Right lobe of liver (tissue), 6 donors: ENCODE measurements around the gene BEGAIN. TPM values are rescaled to one million over a fixed set of nuclear protein-coding genes. Genes with fewer than 3 reads are reported as not detected.
"Not testable (repeated sequence)": the region's sequence is repeated elsewhere in the genome, so short reads cannot be mapped to it uniquely, and the experiment has no call there.

Source experiments
- ATAC-seq, 4 donors: fragments of 200-7000 bp; cut with Tn5 transposase; one replicate each; pipeline ENCODE4 v1.9.1; 2020; ENCODE audit warnings: mild to moderate bottlenecking in 4 of 4, moderate library complexity in 4 of 4
- DNase-seq, 3 donors: peaks; one replicate each; pipeline ENCODE4 v3.0.0-alpha.2; 2020
- H3K27ac ChIP-seq, 3 donors: fragments of 200-600 bp; one replicate each; pipeline ENCODE4 v1.8.0; 2022
- H3K27me3 ChIP-seq, 2 donors: fragments of 200-600 bp; one replicate each; pipeline ENCODE4 v1.8.0; 2022
- H3K36me3 ChIP-seq, 4 donors: fragments of 200-600 bp; sonication (generic) in 1 of 4; one replicate each; pipeline versions ENCODE4 v1.5.1 to v1.8.0; 2017 to 2022; ENCODE audit warnings: control low read depth in 1 of 4
- H3K4me1 ChIP-seq, 4 donors: fragments of 200-600 bp; sonication (generic) in 1 of 4; one replicate each; pipeline versions ENCODE4 v1.5.1 to v1.8.0; 2017 to 2022; ENCODE audit warnings: control low read depth in 1 of 4
- H3K4me3 ChIP-seq, 3 donors: fragments of 200-600 bp; one replicate each; pipeline ENCODE4 v1.8.0; 2022
- H3K9me3 ChIP-seq, 4 donors: fragments of 200-600 bp; sonication (generic) in 1 of 4; one replicate each; pipeline versions ENCODE4 v1.5.1 to v1.8.0; 2017 to 2022; ENCODE audit warnings: control low read depth in 1 of 4
- POLR2A ChIP-seq: fragments of 450-650 bp; IDR thresholded peaks from one replicate; pipeline ENCODE4 v1.6.1; 2017; ENCODE audit warnings: antibody characterized with exemption, mild to moderate bottlenecking
- WGBS: methylation state at CpG from one replicate; pipeline ENCODE4 v1.1.6; 2018; ENCODE audit warnings: low coverage, low lambda C conversion rate; ENCODE audit not compliant: insufficient coverage; ENCODE audit errors: missing lambda C conversion rate; 5-methylcytosine and 5-hydroxymethylcytosine counted together
- intact Hi-C, 2 donors: fragments of 100-400 bp; cut with DNase I; formaldehyde crosslinking; loops; one replicate each; pipeline versions ENCODE4 v1.11.2 to v1.14.1; 2022
- total RNA-seq, 6 experiments: library from RNA; depleted of rRNA in 2 of 6; stranded (reverse); fragments of >200 nt in 2 of 6; fragmentation: NEBNext Ultra II Directional in 3 of 6; extraction: Animal tissue kit (Norgen Biotek cat#: 25700) in 3 of 6; gene quantifications; one replicate each; pipeline versions ENCODE4 v1.1.0 to v1.2.4, GENCODE V29; 2016 to 2023
- TF ChIP-seq, protein P1 (sequence below), 4 donors: fragments of 200-600 bp in 3 of 4; fragments of 450-650 bp in 1 of 4; IDR thresholded peaks; one replicate each; pipeline versions ENCODE4 v1.5.1 to v1.8.0; 2016 to 2022; ENCODE audit warnings: antibody characterized with exemption in 4 of 4, mild to moderate bottlenecking in 2 of 4
- donor health status: DM: no; HTN: yes; CAD: no.
- donor health status: DM: no; HTN: no; CAD: no.
- donor health status: DM: no; HTN: no; CAD: no.
- donor health status: DM: no; HTN: yes; CAD: no.
- donor health status: DM: no; HTN: yes; CAD: no.

BEGAIN gene
- total RNA-seq, 6 experiments from 2014 or later, result 0.12 to 0.61 (median 0.34) TPM

DNA sequence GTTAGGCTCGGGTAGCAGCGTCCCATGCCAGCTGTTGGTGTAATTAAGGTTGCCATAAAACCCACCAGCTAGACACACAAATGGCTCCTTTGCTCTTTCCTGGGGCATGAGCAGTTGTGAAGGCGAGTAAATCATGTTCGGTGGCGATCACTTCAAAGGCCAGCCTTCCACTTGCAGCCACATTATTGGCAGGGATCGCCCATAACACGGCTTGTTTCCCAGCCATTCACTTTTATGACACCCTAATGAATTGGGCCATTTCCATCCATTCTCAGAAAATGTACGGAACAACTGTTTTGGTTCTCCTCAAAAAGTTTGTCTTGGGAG, 63.4 kb downstream of the BEGAIN start:
- ATAC-seq (no peak), DNase-seq (no peak)
- no peak for TF ChIP-seq POLR2A
- TF ChIP-seq, protein P1, sequence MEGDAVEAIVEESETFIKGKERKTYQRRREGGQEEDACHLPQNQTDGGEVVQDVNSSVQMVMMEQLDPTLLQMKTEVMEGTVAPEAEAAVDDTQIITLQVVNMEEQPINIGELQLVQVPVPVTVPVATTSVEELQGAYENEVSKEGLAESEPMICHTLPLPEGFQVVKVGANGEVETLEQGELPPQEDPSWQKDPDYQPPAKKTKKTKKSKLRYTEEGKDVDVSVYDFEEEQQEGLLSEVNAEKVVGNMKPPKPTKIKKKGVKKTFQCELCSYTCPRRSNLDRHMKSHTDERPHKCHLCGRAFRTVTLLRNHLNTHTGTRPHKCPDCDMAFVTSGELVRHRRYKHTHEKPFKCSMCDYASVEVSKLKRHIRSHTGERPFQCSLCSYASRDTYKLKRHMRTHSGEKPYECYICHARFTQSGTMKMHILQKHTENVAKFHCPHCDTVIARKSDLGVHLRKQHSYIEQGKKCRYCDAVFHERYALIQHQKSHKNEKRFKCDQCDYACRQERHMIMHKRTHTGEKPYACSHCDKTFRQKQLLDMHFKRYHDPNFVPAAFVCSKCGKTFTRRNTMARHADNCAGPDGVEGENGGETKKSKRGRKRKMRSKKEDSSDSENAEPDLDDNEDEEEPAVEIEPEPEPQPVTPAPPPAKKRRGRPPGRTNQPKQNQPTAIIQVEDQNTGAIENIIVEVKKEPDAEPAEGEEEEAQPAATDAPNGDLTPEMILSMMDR (IDR thresholded peaks at IDR 0.05), result no peak
- Histone ChIP-seq H3K4me1 (no peaks in the 10 kb centered on the region), H3K9me3 (no peaks in the 10 kb centered on the region), H3K4me3 (no peak overlapping the region), H3K36me3 (peaks cover 0 to 4% (median 1%) of the 10 kb centered on the region in 4 donors), H3K27me3 (no peaks in the 10 kb centered on the region), H3K27ac (no peak overlapping the region)
- 100% methylated on average over 1 of the region's 8 CpGs for WGBS
- intact Hi-C loops, result no loop called here

DNA sequence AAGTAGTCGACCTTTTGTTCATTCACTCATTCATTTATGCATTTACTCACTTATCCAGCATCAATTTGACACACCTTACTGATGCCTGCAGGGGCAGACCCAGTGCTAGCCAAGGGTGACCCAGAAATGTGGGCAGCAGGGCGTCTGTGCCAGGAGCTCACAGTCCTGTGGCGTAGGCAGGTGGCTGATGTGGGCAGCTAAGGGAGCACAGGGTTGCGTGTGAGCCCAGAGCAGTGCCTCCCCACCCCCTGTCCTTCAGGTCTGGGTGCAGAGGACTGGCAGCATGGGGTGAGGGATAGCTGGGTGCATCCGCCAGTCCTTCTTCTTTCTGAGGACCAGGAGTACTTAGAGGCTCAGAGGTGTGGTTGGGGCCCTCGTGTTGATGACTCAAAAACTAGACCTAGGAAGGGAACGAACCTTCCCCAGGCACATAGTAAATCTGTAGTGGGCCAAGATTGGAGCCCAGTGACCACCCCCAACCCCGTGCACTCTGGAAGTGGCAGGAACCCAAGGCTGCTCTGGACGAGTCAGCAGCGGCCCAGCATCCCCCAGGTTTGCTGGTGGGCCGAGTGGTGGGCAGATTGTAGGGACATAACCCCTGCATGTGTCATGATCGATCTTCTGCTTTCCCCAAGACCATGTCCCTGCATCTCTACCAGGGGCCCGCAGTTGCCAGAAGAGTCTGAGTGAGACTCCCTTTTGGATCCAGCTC, 63.9 kb downstream of the BEGAIN start:
- Histone ChIP-seq H3K27ac (no peak overlapping the region), H3K4me3 (no peak overlapping the region), H3K4me1 (no peaks in the 10 kb centered on the region), H3K27me3 (no peaks in the 10 kb centered on the region), H3K9me3 (no peaks in the 10 kb centered on the region), H3K36me3 (peaks cover 0 to 4% (median 1%) of the 10 kb centered on the region in 4 donors)
- no peak for ATAC-seq
- 79% methylated on average over 7 of the region's 13 CpGs for WGBS
- intact Hi-C loops, result no loop called here
- TF ChIP-seq POLR2A, result no peak
- TF ChIP-seq, protein P1 (IDR thresholded peaks at IDR 0.05), result no peak
- DNase-seq, result peak in 1 of 3 donors; percentile 39

GRCh38 chr14:100522616-100523099, 64.6 kb downstream of the BEGAIN start:
- ATAC-seq (no peak), DNase-seq (no peak)
- Histone ChIP-seq H3K36me3 (peaks cover 0 to 4% (median 1%) of the 10 kb centered on the region in 4 donors), H3K9me3 (no peaks in the 10 kb centered on the region), H3K27me3 (no peaks in the 10 kb centered on the region), H3K27ac (no peak overlapping the region), H3K4me1 (no peaks in the 10 kb centered on the region), H3K4me3 (no peak overlapping the region)
- no peak for TF ChIP-seq POLR2A
- TF ChIP-seq, protein P1 (IDR thresholded peaks at IDR 0.05), result no peak
- 100% methylated on average over 1 of the region's 6 CpGs for WGBS
- intact Hi-C loops, result no loop called here

- H3K27ac ChIP-seq, intact Hi-C loops, H3K4me3 ChIP-seq, H3K27me3 ChIP-seq, ATAC-seq, H3K9me3 ChIP-seq, H3K4me1 ChIP-seq, H3K36me3 ChIP-seq, DNase-seq: not testable (repeated sequence)
- WGBS, result 94% methylated on average over 3 of the region's 3 CpGs
Observed at GRCh38 chr14:100506053-100506452, 81.2 kb downstream of the BEGAIN start.

DNA sequence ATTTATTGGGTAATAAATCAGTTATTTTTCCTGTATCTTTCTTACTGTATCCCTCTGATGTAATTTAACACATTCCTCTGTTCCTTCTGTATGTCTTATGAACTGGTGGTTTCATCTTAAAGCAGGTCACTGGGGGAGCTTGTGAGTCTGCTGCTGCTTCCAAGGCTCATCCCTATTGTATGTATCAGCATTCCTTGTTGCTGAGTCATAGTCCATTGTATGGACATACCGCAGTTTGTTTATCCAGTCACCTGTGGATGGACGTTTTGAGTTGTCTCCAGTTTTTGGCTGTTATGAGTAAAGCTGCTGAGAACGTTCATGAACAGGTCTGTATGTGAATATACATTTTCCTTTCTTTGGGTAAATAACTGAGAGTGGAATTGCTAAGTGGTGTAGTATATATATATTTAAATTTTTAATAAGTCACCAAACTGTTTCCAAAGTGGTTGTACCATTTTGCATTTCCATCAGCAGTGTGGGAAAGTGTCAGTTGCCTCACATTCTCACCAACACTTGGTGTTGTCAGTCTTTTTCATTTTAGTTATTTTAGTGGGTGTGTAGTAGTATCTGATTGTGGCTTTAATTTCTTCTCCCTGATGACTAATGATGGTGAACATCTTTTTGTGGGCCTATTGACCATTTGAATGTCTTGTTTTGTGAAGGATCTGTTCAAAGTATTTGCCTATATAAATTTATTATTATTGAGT, 82.7 kb downstream of the BEGAIN start:
- no peaks in the 10 kb centered on the region for H3K4me1 ChIP-seq
- H3K27me3 ChIP-seq, result no peaks in the 10 kb centered on the region
- no peaks in the 10 kb centered on the region for H3K9me3 ChIP-seq
- H3K27ac ChIP-seq, result no peak overlapping the region
- ATAC-seq, result no peak
- DNase-seq, result no peak
- intact Hi-C loops, result no loop called here
- WGBS, result 65% methylated on average over 2 of the region's 3 CpGs
- no peak overlapping the region for H3K4me3 ChIP-seq
- TF ChIP-seq, protein P1 (IDR thresholded peaks at IDR 0.05), result no peak
- TF ChIP-seq POLR2A, result no peak
- H3K36me3 ChIP-seq, result no peaks in the 10 kb centered on the region
